ENCODE results near the gene EBF4. TPM values are rescaled to one million over a fixed set of nuclear protein-coding genes. Genes with fewer than 3 reads are reported as not detected.

Gene EBF4
- total RNA-seq, 3 donors from 2014 or later = 1.6 to 22.0 (median 22.0) TPM

- intact Hi-C loops (cut with DNase I; ENCODE audit: low total_unique reads) = no loop called here
- H3K36me3 ChIP-seq = no peaks in the 10 kb centered on the region
- H3K9me3 ChIP-seq = no peaks in the 10 kb centered on the region
- no peak overlapping the region for H3K4me3 ChIP-seq
- H3K4me1 ChIP-seq = no peaks in the 10 kb centered on the region
- no peak for DNase-seq (ENCODE audit: low spot score in 2 of 2)
- no peaks in the 10 kb centered on the region for H3K27me3 ChIP-seq
- TF ChIP-seq CTCF (IDR thresholded peaks at IDR 0.05) (no peak), POLR2AphosphoS5 (IDR thresholded peaks at IDR 0.05) (no peak), POLR2A (IDR thresholded peaks at IDR 0.05) (no peak)
- no peak overlapping the region for H3K27ac ChIP-seq
Observed at GRCh38 chr20:2746636-2747265, 54.2 kb downstream of the EBF4 start.

GRCh38 chr20:2747676-2748235 lies 55.2 kb downstream of the EBF4 start:
- Histone ChIP-seq H3K4me1 (no peaks in the 10 kb centered on the region), H3K27me3 (no peaks in the 10 kb centered on the region), H3K27ac (no peak overlapping the region), H3K9me3 (no peaks in the 10 kb centered on the region), H3K36me3 (no peaks in the 10 kb centered on the region), H3K4me3 (no peak overlapping the region)
- no peak for DNase-seq (ENCODE audit: low spot score in 2 of 2)
- intact Hi-C loops (cut with DNase I; ENCODE audit: low total_unique reads) = no loop called here
- TF ChIP-seq CTCF (IDR thresholded peaks at IDR 0.05) (no peak), POLR2A (IDR thresholded peaks at IDR 0.05) (no peak), POLR2AphosphoS5 (IDR thresholded peaks at IDR 0.05) (no peak)

- Histone ChIP-seq H3K36me3 (no peaks in the 10 kb centered on the region), H3K9me3 (no peaks in the 10 kb centered on the region), H3K4me1 (no peaks in the 10 kb centered on the region), H3K27me3 (no peaks in the 10 kb centered on the region), H3K27ac (no peak overlapping the region), H3K4me3 (no peak overlapping the region)
- TF ChIP-seq POLR2A (IDR thresholded peaks at IDR 0.05) (no peak), CTCF (IDR thresholded peaks at IDR 0.05) (no peak), POLR2AphosphoS5 (IDR thresholded peaks at IDR 0.05) (no peak)
- DNase-seq (ENCODE audit: low spot score in 2 of 2) = no peak
- intact Hi-C loops (cut with DNase I; ENCODE audit: low total_unique reads) = no loop called here
Observed at GRCh38 chr20:2748551-2749342, 56.2 kb downstream of the EBF4 start.

GRCh38 chr20:2749343-2749950 lies 56.9 kb downstream of the EBF4 start:
- no peaks in the 10 kb centered on the region for H3K36me3 ChIP-seq
- no peak for DNase-seq (ENCODE audit: low spot score in 2 of 2)
- intact Hi-C loops (cut with DNase I; ENCODE audit: low total_unique reads) = no loop called here
- TF ChIP-seq CTCF (IDR thresholded peaks at IDR 0.05) (no peak), POLR2A (IDR thresholded peaks at IDR 0.05) (no peak), POLR2AphosphoS5 (IDR thresholded peaks at IDR 0.05) (no peak)
- no peak overlapping the region for H3K4me3 ChIP-seq
- no peaks in the 10 kb centered on the region for H3K27me3 ChIP-seq
- H3K4me1 ChIP-seq = no peaks in the 10 kb centered on the region
- no peaks in the 10 kb centered on the region for H3K9me3 ChIP-seq
- no peak overlapping the region for H3K27ac ChIP-seq
